Esophagus squamous epithelium (tissue), 4 donors: Measurements from ENCODE around the gene COX7A2.

Experiments
- CTCF ChIP-seq, 6 experiments: fragments of 450-650 bp in 4 of 6; fragments of 200-600 bp in 2 of 6; sonication (generic) in 2 of 6; IDR thresholded peaks; one replicate each; pipeline ENCODE4 v1.5.1; 2016 to 2019; ENCODE audit warnings: antibody characterized with exemption in 6 of 6, mild to moderate bottlenecking in 4 of 6, moderate library complexity in 4 of 6
- POLR2A ChIP-seq, 4 donors: fragments of 450-650 bp; IDR thresholded peaks; one replicate each; pipeline ENCODE4 v1.6.1; 2017; ENCODE audit warnings: antibody characterized with exemption in 4 of 4, mild to moderate bottlenecking in 4 of 4, moderate library complexity in 3 of 4

- TF ChIP-seq CTCF (IDR thresholded peaks at IDR 0.05) (no peak), POLR2A (IDR thresholded peaks at IDR 0.05) (no peak)
Measured at GRCh38 chr6:75204959-75205775, 38.4 kb downstream of the COX7A2 start.
